Measurements from ENCODE around the gene SMARCA4. TPM values are rescaled to one million over a fixed set of nuclear protein-coding genes. Genes with fewer than 3 reads are reported as not detected.
"Not testable (repeated sequence)": the region's sequence is repeated elsewhere in the genome, so short reads cannot be mapped to it uniquely, and the experiment has no call there.

SMARCA4 gene
- total RNA-seq, 4 donors from 2014 or later: 68.3 to 208 (median 114) TPM

GRCh38 chr19:11079999-11080398 lies 119.2 kb downstream of the SMARCA4 start:
- Histone ChIP-seq H3K36me3 (no peaks in the 10 kb centered on the region), H3K27me3 (no peaks in the 10 kb centered on the region), H3K27ac (no peak overlapping the region), H3K4me1 (peaks cover 0 to 2% (median 0%) of the 10 kb centered on the region in 4 donors), H3K9me3 (no peaks in the 10 kb centered on the region), H3K4me3 (no peak overlapping the region)
- TF ChIP-seq CTCF (IDR thresholded peaks at IDR 0.05): no peak
- TF ChIP-seq POLR2A (IDR thresholded peaks at IDR 0.05): no peak
- DNase-seq: no peak

- no peak for DNase-seq
- Histone ChIP-seq H3K4me3 (peak overlapping the region in 1 of 4 donors; percentile 70), H3K27me3 (no peaks in the 10 kb centered on the region), H3K27ac (peak overlapping the region in 3 of 4 donors; percentile 96 to 99 (median 98)), H3K9me3 (peaks cover 0 to 6% (median 0%) of the 10 kb centered on the region in 4 donors), H3K36me3 (no peaks in the 10 kb centered on the region), H3K4me1 (peaks cover 0 to 40% (median 3%) of the 10 kb centered on the region in 4 donors)
- no peak for TF ChIP-seq POLR2A (IDR thresholded peaks at IDR 0.05)
- TF ChIP-seq CTCF (IDR thresholded peaks at IDR 0.05): no peak
Measured at GRCh38 chr19:11087870-11088505, 127.2 kb downstream of the SMARCA4 start.

- TF ChIP-seq CTCF (IDR thresholded peaks at IDR 0.05) (peak in 2 of 6 experiments; percentile 4 to 11), POLR2A (IDR thresholded peaks at IDR 0.05) (no peak)
- peak overlapping the region; percentile 42 to 72 (median 66) for H3K4me3 ChIP-seq
- H3K36me3 ChIP-seq: no peaks in the 10 kb centered on the region
- no peaks in the 10 kb centered on the region for H3K27me3 ChIP-seq
- peak overlapping the region; percentile 81 to 99 (median 97) for H3K27ac ChIP-seq
- no peak for DNase-seq
- peaks cover 0 to 6% (median 0%) of the 10 kb centered on the region in 4 donors for H3K9me3 ChIP-seq
- H3K4me1 ChIP-seq: peaks cover 0 to 46% (median 3%) of the 10 kb centered on the region in 4 donors
Measured at GRCh38 chr19:11088506-11089253, 127.8 kb downstream of the SMARCA4 start.

DNA sequence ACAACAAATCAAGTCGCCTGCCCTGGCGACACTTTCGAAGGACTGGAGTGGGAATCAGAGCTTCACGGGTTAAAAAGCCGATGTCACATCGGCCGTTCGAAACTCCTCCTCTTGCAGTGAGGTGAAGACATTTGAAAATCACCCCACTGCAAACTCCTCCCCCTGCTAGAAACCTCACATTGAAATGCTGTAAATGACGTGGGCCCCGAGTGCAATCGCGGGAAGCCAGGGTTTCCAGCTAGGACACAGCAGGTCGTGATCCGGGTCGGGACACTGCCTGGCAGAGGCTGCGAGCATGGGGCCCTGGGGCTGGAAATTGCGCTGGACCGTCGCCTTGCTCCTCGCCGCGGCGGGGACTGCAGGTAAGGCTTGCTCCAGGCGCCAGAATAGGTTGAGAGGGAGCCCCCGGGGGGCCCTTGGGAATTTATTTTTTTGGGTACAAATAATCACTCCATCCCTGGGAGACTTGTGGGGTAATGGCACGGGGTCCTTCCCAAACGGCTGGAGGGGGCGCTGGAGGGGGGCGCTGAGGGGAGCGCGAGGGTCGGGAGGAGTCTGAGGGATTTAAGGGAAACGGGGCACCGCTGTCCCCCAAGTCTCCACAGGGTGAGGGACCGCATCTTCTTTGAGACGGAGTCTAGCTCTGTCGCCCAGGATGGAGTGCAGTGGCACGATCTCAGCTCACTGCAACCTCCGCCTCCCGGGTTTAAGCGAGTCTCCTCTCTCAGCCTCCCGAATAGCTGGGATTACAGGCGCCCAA lies 128.6 kb downstream of the SMARCA4 start, which contains the start of gene LDLR:
Gene LDLR (plus strand): TSS at position 210 of the 760 bp plus-strand sequence. CDS start 86 bp downstream, at position 296.
- H3K36me3 ChIP-seq: peaks cover 0 to 7% (median 0%) of the 10 kb centered on the region in 3 donors
- no peaks in the 10 kb centered on the region for H3K27me3 ChIP-seq
- no peak for TF ChIP-seq CTCF (IDR thresholded peaks at IDR 0.05)
- TF ChIP-seq POLR2A (IDR thresholded peaks at IDR 0.05): peak; percentile 98 to 99
- H3K9me3 ChIP-seq: peaks cover 0 to 6% (median 0%) of the 10 kb centered on the region in 4 donors
- H3K27ac ChIP-seq: peak within 1 kb of the TSS; percentile 81 to 99 (median 97)
- peaks cover 0 to 54% (median 3%) of the 10 kb centered on the region in 4 donors for H3K4me1 ChIP-seq
- H3K4me3 ChIP-seq: peak within 1 kb of the TSS; percentile 42 to 72 (median 66)
- peak; percentile 61 to 92 (median 87) for DNase-seq

GRCh38 chr19:11090014-11090263 lies 129.1 kb downstream of the SMARCA4 start:
- peaks cover 0 to 55% (median 5%) of the 10 kb centered on the region in 4 donors for H3K4me1 ChIP-seq

More at GRCh38 chr19:11090014-11090263, 129.1 kb downstream of the SMARCA4 start:
- peak overlapping the region; percentile 42 to 72 (median 66) for H3K4me3 ChIP-seq
- not testable (repeated sequence) for H3K27me3 ChIP-seq, H3K9me3 ChIP-seq, H3K36me3 ChIP-seq, DNase-seq
- H3K27ac ChIP-seq: peak overlapping the region; percentile 81 to 99 (median 97)

All from Peyer's patch (tissue), 4 donors.